Astrocyte of the hippocampus (primary cell): ENCODE data around the gene NKTR.

ENCODE experiments used
- DNase-seq: peaks from one replicate; pipeline ENCODE4 v3.0.0; 2011; ENCODE audit warnings: low read depth, low spot score

The NKTR gene

DNA sequence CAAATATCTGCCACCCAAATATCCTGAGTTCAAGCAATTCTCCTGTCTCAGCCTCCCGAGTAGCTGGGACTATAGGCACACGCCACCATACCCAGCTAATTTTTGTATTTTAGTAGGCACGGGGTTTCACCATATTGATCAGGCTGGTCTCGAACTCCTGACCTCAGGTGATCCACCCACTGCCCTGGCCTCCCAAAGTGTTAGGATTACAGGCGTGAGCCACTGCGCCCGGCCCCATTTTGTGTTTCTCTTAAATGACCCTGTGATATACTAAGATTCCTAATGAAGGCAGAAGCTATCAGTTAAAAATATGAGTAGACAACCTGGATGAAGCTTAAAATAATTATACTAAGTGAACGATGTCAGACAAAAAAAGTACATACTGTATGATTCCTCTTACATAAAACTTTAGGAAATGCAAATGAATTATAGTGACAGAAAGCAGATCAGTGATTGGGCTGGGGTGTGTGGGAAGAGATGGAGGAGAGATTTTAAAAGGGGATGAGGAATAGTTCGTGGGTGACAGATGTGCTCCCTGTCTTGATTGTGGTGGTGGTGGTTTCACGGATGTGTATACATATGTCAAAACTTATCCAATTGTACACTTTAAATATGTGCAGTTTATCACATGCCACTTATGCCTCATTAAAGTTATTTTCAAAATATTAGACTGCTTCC lies 81.0 kb downstream of the NKTR start:
- no peak for DNase-seq

DNA sequence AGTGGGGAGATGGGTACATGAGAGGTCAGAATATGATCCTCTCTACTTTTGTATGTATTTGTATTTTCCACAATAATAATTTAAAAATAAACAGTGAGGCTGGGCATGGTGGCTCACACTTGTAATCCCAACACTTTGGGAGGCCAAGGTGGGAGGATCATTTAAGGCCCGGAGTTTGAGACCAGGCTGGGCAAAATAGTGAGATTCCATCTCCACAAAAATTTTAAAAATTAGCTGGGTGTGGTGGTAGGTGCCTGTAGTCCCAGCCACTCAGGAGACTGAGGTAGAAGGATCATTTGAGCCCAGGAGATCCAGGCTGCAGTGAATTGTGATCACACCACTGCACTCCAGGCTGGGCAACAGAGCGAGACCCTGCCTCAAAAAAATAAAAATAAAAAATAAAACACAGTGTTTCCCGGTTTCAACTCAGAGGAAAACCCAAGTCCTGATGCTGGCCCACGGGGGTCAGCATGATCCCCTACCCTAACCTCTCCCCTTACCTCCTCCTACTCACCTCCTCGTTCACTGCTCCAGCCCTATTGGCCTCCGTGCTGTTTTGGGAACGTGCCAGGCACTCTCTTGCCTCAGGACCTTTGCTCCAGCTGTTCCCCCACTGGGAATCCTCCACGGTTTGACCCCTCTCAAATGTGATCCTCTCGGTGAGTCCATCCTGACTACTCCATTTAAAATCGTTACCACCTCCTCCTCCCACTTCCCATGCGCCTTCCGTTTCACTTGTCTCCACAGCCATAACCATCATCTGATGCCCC lies 82.0 kb downstream of the NKTR start:
- DNase-seq: no peak

DNA sequence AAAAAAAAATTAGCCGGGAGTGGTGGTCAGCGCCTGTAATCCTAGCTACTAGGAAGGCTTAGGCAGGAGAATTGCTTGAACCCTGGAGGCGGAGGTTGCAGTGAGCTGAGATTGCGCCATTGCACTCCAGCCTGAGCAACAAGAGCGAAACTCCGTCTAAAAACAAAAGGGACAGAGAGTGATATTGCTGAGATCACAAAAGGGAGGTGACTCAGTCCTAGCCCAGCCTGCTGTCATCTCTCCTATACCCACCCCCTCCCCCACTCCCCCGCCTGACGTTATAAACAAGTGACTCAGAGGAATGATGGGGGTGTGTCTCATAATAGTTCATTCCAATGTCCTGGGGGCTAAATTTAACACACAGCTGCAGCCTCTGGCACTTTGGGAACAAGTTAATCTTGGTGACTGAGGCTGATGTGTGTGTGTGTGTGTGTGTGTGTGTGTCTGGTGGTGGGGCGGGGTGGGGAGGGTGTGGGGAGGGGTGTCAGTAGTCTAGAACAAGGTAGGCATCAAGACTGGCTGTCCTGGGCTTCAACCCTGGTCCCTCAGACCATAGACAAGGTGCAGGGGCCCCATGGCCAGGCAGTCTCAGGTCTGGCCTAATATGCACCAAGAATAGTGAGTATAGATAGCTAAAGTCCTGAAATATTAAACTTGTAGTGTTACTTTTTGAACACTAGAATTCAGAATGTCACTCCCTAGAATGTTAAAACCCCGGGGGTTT lies 83.6 kb downstream of the NKTR start:
- peak; percentile 83 for DNase-seq

DNA sequence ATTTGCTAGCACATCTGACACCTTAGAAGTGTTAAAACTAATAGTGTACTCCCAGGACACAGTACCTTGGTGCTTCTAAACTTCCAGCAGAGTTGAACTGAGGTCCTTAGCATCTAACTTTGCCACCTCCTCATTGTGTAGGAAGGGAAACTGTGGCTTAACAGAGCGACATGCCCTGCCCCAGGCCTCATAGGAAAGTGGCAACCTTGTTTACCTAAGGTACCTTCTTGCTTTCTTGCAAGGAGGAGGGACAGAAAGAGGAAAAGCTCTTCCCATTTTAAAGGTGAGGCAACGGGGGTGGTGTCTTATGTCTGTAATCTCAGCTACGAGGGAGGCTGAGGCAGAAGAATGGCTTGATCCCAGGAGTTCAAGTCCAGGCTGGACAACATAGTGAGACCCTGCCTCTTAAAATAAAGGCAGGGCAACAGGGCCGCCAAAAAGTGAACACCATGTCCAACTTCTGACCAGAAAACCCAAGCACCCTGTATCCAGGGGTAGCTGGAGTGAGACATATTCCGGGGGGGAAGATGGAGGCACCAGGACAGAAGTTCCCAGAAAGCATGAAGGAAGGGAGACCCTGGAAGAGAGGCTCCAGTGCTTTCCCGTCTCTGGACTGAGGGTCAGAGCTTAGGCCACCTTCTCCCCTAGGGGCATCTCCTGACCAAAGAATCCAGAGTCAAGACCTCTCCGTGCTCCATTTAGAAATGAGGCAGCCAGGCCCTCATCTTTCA lies 84.3 kb downstream of the NKTR start:
- DNase-seq: no peak

DNA sequence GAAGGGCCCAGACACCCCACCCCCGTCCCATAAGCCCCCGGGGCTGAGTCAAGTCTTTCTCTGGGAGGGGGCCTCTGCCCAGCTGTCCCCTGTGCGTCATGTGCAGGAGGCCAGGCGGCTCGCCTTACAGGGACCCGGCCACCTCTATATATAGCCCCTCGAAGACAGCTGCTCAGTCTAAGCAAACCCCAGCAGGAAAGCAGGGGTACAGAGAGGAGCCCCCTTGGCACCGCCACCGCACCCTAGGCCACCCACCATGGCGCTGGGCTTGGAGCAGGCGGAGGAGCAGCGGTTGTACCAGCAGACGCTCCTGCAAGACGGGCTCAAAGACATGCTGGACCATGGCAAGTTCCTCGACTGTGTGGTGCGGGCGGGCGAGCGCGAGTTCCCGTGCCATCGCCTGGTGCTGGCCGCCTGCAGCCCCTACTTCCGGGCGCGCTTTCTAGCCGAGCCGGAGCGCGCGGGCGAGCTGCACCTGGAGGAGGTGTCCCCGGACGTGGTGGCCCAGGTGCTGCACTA lies 84.9 kb downstream of the NKTR start, which contains the start of gene KLHL40:
Gene KLHL40, plus strand, starts transcription at position 175 of the 519 bp plus-strand sequence. Its CDS starts 82 bp downstream, at position 257.
- no peak for DNase-seq

DNA sequence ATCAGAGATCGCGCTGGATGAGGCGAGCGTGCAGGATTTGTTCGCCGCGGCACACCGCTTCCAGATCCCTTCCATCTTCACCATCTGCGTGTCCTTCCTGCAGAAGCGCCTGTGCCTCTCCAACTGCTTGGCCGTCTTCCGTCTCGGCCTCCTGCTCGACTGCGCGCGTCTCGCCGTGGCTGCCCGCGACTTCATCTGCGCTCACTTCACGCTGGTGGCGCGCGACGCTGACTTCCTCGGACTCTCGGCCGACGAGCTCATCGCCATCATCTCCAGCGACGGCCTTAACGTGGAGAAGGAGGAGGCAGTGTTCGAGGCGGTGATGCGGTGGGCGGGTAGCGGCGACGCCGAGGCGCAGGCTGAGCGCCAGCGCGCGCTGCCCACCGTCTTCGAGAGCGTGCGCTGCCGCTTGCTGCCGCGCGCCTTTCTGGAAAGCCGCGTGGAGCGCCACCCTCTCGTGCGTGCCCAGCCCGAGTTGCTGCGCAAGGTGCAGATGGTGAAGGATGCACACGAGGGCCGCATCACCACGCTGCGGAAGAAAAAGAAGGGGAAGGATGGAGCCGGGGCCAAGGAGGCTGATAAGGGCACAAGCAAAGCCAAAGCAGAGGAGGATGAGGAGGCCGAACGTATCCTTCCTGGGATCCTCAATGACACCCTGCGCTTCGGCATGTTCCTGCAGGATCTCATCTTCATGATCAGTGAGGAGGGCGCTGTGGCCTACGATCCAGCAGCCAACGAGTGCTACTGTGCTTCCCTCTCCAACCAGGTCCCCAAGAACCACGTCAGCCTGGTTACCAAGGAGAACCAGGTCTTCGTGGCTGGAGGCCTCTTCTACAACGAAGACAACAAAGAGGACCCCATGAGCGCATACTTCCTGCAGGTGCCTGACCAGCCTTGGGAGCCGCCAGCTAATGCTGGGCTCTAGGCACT lies 85.7 kb downstream of the NKTR start:
- no peak for DNase-seq

DNA sequence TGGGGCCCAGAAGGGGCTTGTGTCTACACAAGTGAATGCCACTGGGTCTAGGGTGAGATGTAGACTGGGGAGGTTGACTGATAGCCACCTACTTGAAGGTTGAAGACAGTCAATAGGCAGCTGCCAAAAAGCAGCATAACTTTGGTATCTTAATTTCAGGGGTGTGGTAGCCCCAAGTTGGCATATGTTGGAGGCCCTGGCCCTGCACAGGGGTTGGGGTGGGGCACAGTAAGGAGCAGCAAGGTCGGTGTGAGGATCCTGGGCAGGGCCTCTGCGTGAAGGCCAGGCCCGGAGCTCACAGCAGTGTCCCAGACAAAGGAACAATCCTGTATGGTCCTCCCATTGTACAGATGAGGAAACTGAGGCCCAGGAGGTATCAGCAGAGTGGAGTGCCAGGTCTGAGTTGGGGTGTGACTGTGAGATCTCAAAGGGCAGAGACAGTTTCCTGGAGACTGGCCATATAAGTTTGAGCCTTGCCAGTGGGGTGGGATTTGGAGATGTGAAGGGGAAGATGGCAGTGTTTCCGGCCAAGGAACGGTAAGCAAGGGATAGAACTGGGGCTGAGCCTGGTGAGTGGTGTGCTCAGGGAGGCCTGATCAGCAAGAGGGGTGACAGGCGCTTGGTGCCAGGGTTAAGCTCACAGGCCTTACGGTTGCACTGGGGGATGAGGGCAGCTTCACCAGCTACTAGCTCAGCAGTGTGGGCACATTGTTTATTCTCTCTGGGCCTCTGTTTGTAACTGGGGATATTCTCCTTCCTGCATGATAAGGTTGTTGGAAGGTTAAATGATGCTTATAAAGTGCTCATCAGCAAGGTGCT lies 86.6 kb downstream of the NKTR start:
- no peak for DNase-seq

DNA sequence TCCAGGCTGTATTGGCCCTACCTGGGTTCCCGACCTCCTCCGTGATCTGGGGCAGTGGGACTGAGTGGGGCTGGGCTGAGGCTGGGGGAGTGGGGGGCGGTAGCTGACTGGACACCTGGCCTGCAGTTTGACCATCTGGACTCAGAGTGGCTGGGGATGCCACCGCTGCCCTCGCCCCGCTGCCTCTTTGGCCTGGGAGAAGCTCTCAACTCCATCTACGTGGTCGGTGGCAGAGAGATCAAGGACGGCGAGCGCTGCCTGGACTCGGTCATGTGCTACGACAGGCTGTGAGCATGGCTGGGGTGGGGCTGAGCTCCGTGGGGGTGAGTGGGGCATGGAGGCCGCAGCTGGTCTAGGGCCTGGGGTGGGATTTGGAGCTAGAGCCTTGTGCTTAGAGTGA lies 87.5 kb downstream of the NKTR start:
- no peak for DNase-seq

DNA sequence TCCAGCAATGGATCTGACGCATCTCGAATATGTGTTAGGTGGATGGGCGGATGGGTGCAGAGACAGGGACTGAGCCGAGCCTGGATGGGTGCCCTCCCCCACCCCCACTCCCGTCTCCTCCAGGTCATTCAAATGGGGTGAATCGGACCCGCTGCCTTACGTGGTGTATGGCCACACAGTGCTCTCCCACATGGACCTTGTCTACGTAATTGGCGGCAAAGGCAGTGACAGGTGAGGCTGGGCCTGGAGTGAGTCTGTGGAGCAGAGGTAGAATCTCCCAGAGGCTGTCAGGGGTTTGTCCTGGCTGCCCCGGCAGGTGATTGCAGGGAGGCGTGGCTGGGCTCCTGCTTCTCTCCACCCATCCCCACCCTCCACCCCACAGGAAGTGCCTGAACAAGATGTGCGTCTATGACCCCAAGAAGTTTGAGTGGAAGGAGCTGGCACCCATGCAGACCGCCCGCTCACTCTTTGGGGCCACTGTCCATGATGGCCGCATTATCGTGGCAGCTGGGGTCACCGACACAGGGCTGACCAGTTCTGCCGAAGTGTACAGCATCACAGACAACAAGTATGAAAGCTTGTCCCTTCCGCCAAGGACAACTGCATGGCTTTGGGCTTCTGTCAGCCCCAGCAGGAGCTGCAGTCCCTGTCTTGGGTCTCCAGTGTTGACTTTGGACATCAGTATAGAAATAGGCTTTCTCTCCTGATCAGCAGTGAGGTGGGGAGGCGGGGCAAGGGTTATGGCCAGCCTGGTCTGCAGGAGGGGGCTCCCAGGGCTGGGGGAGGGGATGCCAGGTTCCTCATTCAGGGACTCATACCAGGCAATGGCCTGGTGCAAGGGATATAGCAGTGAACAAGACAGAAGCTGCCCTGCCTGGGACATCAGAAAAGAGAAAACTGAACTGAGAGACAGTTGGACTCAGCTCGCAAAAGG lies 88.3 kb downstream of the NKTR start:
- DNase-seq: no peak

DNA sequence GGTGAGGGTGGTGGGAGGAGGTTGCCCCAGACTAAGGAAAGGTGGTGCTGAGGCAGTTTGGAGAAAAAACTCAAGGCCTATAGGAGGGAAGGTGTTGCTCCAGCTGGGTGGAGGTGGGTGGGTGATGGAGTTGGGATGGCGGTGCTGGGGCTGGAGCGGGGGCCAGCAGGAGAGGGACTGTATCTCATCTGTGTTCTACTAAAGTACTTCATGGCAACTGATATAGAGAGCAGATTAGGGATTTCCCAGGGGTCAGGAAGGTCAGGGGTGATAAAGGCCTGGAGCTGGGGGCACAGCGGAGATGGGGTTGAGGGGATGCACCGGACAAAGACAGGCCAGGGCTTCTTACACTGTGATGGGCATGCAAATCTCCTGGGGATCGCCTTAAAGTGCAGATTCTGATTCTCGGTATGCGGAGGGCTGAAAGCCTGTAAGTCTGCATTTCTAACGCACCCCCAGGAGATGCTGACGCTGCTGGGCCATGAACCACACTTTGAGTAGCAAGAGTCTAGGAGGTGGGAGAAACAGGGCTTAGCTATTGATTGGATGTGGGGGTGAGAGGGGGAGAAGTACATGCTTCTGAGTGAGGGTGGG lies 89.0 kb downstream of the NKTR start:
- DNase-seq: no peak

DNA sequence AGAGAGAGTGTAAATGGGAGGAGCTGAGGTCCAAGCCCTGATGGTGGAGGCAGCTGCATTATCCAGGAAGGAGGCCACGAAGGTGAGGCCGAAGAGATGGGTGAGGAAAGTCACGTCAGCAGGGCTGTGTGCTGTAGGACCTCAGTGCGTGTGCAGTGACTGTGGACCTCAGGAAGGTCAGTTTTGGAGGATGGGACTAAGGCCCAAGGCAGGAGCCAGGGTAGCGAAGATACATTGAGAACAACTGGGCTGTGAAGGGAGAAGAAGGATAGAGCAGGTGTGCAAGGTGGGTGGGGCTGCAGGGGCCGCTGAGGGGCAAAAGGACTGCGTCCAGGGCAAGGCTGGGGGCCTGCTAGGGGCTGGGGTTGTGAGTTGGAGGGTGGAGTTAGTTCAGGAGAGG lies 89.7 kb downstream of the NKTR start:
- DNase-seq: no peak

DNA sequence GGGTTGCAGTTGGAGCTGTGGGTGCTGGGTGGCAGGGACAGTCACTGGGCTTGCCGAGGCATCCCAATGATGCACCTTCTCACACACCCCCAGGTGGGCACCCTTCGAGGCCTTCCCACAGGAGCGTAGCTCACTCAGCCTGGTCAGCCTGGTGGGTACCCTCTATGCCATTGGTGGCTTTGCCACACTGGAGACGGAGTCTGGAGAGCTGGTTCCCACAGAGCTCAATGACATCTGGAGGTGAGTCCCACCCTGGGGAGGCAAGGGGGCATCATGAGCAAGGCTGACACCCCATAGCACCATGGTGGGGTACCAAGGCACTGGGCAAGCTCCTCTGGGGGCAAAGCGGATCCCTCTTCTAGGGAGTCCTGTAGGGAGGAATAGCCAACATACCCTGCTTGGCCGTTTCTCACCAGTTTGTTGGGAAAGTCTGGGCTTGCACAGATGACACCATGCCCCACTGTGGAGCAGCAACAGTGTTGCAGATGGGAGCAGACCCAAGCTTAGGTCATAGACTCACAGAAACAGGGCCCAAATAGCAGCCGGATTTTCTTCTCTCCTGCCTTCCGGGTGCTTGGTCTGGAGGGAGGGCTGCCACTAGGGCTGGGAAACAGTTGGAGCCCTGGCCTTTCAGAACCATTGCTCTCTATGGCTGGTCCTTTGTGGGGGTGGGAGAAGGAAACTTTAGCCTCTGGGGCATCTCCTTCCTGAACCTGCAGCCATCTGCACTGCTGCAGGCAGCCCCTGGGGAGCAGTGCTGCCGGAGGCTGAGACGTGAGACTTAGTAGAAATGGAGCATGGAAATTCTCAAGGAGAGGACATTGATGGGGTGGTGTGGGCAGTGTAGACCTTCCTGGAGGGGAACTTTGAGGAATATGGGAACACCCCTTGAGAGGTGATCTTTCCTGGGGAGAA lies 90.5 kb downstream of the NKTR start:
- no peak for DNase-seq

DNA sequence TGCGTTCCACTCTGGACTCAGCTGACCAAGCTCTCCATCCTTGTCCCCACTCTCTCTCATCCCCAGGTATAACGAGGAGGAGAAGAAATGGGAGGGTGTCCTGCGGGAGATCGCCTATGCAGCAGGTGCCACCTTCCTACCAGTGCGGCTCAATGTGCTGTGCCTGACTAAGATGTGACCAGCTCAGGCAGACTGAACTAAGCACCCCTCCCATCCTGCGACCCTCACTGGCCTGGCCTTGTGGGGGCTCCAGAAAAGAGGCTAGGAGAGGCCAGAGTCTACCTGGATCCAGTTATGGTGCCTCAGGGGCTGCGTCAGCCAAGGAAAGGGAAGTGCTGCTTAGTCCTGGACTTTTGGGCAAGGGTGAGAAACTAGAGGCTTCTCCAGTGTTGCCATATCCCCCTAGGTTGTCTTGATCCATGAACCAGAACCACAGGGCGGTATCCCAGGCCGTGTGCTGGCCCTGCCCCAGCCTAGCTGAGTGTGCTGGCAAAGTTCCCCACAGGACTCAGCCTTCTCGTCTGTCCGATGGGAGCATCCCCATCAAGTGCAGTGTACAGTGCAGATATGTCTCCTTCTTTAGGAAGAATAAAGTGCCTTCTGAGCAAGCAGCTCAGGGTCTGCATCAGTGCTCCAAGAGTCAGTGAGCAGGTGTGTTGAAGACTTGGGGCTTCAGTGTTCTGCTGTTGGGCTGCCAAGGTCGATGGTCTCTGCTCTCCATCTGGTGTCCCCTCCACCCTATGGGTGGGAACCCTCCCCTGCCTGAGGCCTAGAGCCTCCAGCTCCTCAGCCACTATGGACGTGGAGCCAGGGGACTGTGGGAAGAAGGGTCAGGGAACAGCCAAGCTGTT lies 91.6 kb downstream of the NKTR start:
- no peak for DNase-seq

DNA sequence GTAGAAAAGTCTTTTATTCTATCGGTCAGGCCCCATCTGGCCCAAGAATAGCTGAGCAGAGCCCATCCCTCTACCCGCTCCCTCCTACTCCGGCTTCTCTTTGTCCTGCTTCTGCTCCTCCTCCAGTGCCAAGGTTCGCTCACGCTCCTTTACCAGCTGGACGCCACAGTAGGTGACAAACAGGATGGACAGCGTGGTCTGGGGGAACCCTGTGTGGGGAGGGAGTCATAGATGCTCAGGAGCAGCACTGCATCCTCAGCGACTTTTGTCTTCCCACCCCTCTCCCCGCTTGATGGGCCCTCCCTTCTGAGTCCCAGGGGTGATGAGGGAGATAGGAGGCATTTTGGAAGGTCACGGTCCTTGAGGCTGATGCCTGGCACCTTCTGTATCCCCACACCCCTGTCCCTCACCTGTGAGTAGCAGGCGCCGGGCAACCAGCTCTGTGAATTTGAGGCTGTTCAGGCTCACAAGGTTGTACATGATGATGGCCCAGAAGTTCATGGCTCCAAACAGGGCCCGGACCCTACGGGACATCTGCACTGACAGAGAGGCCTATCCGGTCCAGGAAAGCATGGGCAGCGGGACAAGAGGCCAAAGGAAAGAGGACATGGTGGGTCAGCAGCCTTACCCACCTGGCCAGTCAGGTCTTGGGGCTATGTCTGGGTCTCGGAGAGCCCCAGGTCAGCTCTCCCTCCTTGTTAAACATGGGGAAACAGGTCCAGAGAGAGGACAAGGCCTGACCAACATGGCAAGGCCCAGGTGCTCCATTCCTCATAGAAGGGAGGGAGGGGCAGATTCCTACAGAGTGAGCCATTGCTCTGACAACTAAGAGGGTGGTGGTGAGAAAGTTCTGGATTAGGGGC lies 92.4 kb downstream of the NKTR start:
- DNase-seq: no peak

DNA sequence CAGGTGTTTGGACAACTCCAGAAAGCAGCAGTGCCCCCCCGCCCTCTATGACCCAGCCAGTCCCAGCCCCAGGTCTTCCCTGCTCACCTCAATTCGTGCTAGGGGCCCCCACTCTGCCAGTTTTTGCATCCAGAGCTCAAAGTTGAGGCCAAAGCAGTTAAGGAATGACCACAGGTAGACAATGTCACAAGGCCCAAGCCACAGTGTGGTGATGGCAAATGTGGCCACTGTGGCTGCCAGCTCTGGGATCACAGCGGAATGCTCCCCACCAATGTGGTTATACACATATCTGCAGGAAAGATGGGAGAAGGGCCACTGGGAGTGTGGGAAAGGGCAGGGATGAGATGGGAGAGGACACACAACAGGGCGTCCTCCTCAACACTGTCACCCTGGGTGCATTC lies 93.0 kb downstream of the NKTR start:
- no peak for DNase-seq
